Transverse colon (tissue), 4 donors: ENCODE data around the gene GALR2. TPM values are rescaled to one million over a fixed set of nuclear protein-coding genes. Genes with fewer than 3 reads are reported as not detected.
A peak's percentile ranks its signal among the peaks of the same experiment; 100 is the strongest.

Experiments
- DNase-seq: peaks from one replicate; pipeline ENCODE4 v3.0.0-alpha.2; 2019
- H3K27ac ChIP-seq, 4 donors: fragments of 200-600 bp; sonication (generic); 2 replicates each; pipeline ENCODE4 v1.5.1; 2016 to 2018; ENCODE audit warnings: inconsistent platforms in 4 of 4
- H3K27me3 ChIP-seq: fragments of 200-600 bp; sonication (generic); 2 replicates; pipeline ENCODE4 v1.5.1; 2017; ENCODE audit warnings: inconsistent platforms
- H3K36me3 ChIP-seq, 4 donors: fragments of 200-600 bp; sonication (generic); 2 replicates each; pipeline ENCODE4 v1.5.1; 2017 to 2019; ENCODE audit warnings: inconsistent platforms in 4 of 4
- H3K4me1 ChIP-seq, 4 donors: fragments of 200-600 bp; sonication (generic); 2 replicates each; pipeline ENCODE4 v1.5.1; 2017 to 2020; ENCODE audit warnings: inconsistent platforms in 4 of 4
- H3K4me3 ChIP-seq, 4 donors: fragments of 200-600 bp; sonication (generic); 1 replicate in 1 of 4; 2 replicates in 3 of 4; pipeline versions ENCODE4 v1.5.1 to v1.6.1; 2017 to 2019; ENCODE audit warnings: inconsistent platforms in 4 of 4
- H3K9me3 ChIP-seq, 2 donors: fragments of 200-600 bp; sonication (generic); 2 replicates each; pipeline ENCODE4 v1.5.1; 2017 to 2019; ENCODE audit warnings: inconsistent platforms in 2 of 2
- CTCF ChIP-seq, 5 experiments: fragments of 200-600 bp in 3 of 5; fragments of 450-650 bp in 2 of 5; sonication (generic) in 3 of 5; IDR thresholded peaks; 1 replicate in 2 of 5; 2 replicates in 3 of 5; pipeline ENCODE4 v1.5.1; 2016 to 2017; ENCODE audit warnings: antibody characterized with exemption in 5 of 5, inconsistent platforms in 3 of 5, mild to moderate bottlenecking in 2 of 5, moderate library complexity in 1 of 5
- EP300 ChIP-seq: sonication (generic); formaldehyde crosslinking; IDR thresholded peaks from one replicate; pipeline ENCODE4 v1.6.1; 2017; ENCODE audit warnings: antibody characterized with exemption, low read depth
- POLR2A ChIP-seq: fragments of 450-650 bp; IDR thresholded peaks from one replicate; pipeline ENCODE4 v1.6.1; 2016; ENCODE audit warnings: antibody characterized with exemption, mild to moderate bottlenecking, moderate library complexity
- POLR2AphosphoS5 ChIP-seq, 3 donors: sonication (generic); formaldehyde crosslinking; IDR thresholded peaks; one replicate each; pipeline ENCODE4 v1.6.1; 2016; ENCODE audit warnings: antibody characterized with exemption in 3 of 3
- WGBS, 2 donors: methylation state at CpG; one replicate each; pipeline ENCODE4 v1.1.5; 2018; ENCODE audit warnings: low coverage in 1 of 2; 5-methylcytosine and 5-hydroxymethylcytosine counted together
- in situ Hi-C, 4 donors: fragments of 200-750 bp; cut with MboI; loops; one replicate each; pipeline versions ENCODE4 v1.15.0 to v1.15.1; 2017; ENCODE audit warnings: low sequenced_read_pairs in 3 of 4, low pct_ligation_motif_present in 1 of 4, low pct_unique_long_range_greater_than_20kb in 1 of 4
- intact Hi-C: fragments of 100-400 bp; cut with DNase I; formaldehyde crosslinking; loops from one replicate; pipeline ENCODE4 v1.15.1; 2023; ENCODE audit warnings: low total_unique reads
- total RNA-seq, 4 donors: library from RNA; depleted of rRNA; stranded (reverse); fragments of >200 nt; gene quantifications; one replicate each; pipeline ENCODE4 v1.1.0, GENCODE V29; 2016

GALR2 gene
- total RNA-seq, 4 donors from 2014 or later: 1.9 to 10.0 (median 3.2) TPM; not detected in 1

- peak within 1 kb of the TSS in 3 of 4 donors; percentile 34 to 45 (median 44) for H3K4me3 ChIP-seq
- no peak for TF ChIP-seq EP300
- TF ChIP-seq CTCF (IDR thresholded peaks at IDR 0.05): no peak
- TF ChIP-seq POLR2A: peak; percentile 74
- TF ChIP-seq POLR2AphosphoS5 (IDR thresholded peaks at IDR 0.05): peak; percentile 66 to 83 (median 76)
- H3K27ac ChIP-seq: peak within 1 kb of the TSS; percentile 79 to 87 (median 82)
- intact Hi-C loops (no loop called here), in situ Hi-C loops (no loop called here)
- H3K36me3 ChIP-seq: no peaks in the 10 kb centered on the region
- DNase-seq: peak; percentile 90
- no peaks in the 10 kb centered on the region for H3K27me3 ChIP-seq
- H3K9me3 ChIP-seq: no peaks in the 10 kb centered on the region
- 60 to 63% methylated on average over 1 to 24 of the region's 24 CpGs for WGBS, 2 donors
- H3K4me1 ChIP-seq: peaks cover 8 to 45% (median 30%) of the 10 kb centered on the region in 4 donors
Measured at GRCh38 chr17:76027159-76027839, 47.3 kb upstream of the GALR2 start, which contains the start of gene EVPL. Gene EVPL (minus strand): TSS chr17:76027306. CDS start chr17:76027198, 108 bp downstream.

- peak overlapping the region in 2 of 4 donors; percentile 81 to 90 for H3K27ac ChIP-seq
- H3K36me3 ChIP-seq: no peaks in the 10 kb centered on the region
- H3K27me3 ChIP-seq: no peaks in the 10 kb centered on the region
- TF ChIP-seq POLR2AphosphoS5 (IDR thresholded peaks at IDR 0.05) (no peak), EP300 (no peak), CTCF (IDR thresholded peaks at IDR 0.05) (peak in 4 of 5 experiments; percentile 13 to 35 (median 20)), POLR2A (no peak)
- no peak overlapping the region for H3K4me3 ChIP-seq
- 69 to 70% methylated on average over 4 to 20 of the region's 20 CpGs for WGBS, 2 donors
- intact Hi-C loops (no loop called here), in situ Hi-C loops (no loop called here)
- peaks cover 10 to 43% (median 31%) of the 10 kb centered on the region in 4 donors for H3K4me1 ChIP-seq
- H3K9me3 ChIP-seq: no peaks in the 10 kb centered on the region
- DNase-seq: no peak
Measured at GRCh38 chr17:76032073-76032779, 42.4 kb upstream of the GALR2 start.

GRCh38 chr17:76032780-76033108, 41.8 kb upstream of the GALR2 start:
- Histone ChIP-seq H3K36me3 (no peaks in the 10 kb centered on the region), H3K4me3 (no peak overlapping the region), H3K27me3 (no peaks in the 10 kb centered on the region), H3K27ac (peak overlapping the region; percentile 24 to 90 (median 80)), H3K9me3 (no peaks in the 10 kb centered on the region), H3K4me1 (peaks cover 13 to 43% (median 30%) of the 10 kb centered on the region in 4 donors)
- intact Hi-C loops: no loop called here
- WGBS, 2 donors: 96 to 100% methylated on average over 2 to 5 of the region's 5 CpGs
- no peak for TF ChIP-seq POLR2A
- no peak for TF ChIP-seq POLR2AphosphoS5 (IDR thresholded peaks at IDR 0.05)
- no peak for TF ChIP-seq CTCF (IDR thresholded peaks at IDR 0.05)
- in situ Hi-C loops: no loop called here
- no peak for DNase-seq

- no peak overlapping the region for H3K4me3 ChIP-seq
- intact Hi-C loops (no loop called here), in situ Hi-C loops (no loop called here)
- 98% methylated on average over 6 of the region's 6 CpGs; no CpG with 5 or more reads in 1 of the 2 donors for WGBS, 2 donors
- H3K36me3 ChIP-seq: no peaks in the 10 kb centered on the region
- no peaks in the 10 kb centered on the region for H3K27me3 ChIP-seq
- TF ChIP-seq POLR2AphosphoS5 (IDR thresholded peaks at IDR 0.05): no peak
- TF ChIP-seq EP300: no peak
- TF ChIP-seq CTCF (IDR thresholded peaks at IDR 0.05): no peak
- no peak for TF ChIP-seq POLR2A
- peak overlapping the region; percentile 24 to 90 (median 80) for H3K27ac ChIP-seq
- no peaks in the 10 kb centered on the region for H3K9me3 ChIP-seq
- peaks cover 13 to 39% (median 28%) of the 10 kb centered on the region in 4 donors for H3K4me1 ChIP-seq
- no peak for DNase-seq
Measured at GRCh38 chr17:76033139-76033538, 41.4 kb upstream of the GALR2 start.
